Thyroid gland (tissue), 4 donors: Measurements from ENCODE around the gene PHACTR3.

Experiments
- CTCF ChIP-seq, 6 experiments: fragments of 200-600 bp in 3 of 6; fragments of 450-650 bp in 3 of 6; sonication (generic) in 3 of 6; IDR thresholded peaks; one replicate each; pipeline ENCODE4 v1.5.1; 2016 to 2019; ENCODE audit warnings: antibody characterized with exemption in 6 of 6, mild to moderate bottlenecking in 2 of 6, inconsistent platforms in 1 of 6, moderate library complexity in 1 of 6
- POLR2A ChIP-seq, 2 donors: fragments of 450-650 bp; IDR thresholded peaks; one replicate each; pipeline ENCODE4 v1.6.1; 2017; ENCODE audit warnings: antibody characterized with exemption in 2 of 2, mild to moderate bottlenecking in 2 of 2, moderate library complexity in 1 of 2

GRCh38 chr20:59698598-59698997 is 94.3 kb downstream of the PHACTR3 start:
- TF ChIP-seq CTCF (IDR thresholded peaks at IDR 0.05), result no peak
- no peak for TF ChIP-seq POLR2A (IDR thresholded peaks at IDR 0.05)
